Activated naive CD8-positive, alpha-beta T cell treated with anti-CD3 and anti-CD28 coated beads for 36 hours (primary cell): ENCODE measurements around the gene CTXND1. TPM values are rescaled to one million over a fixed set of nuclear protein-coding genes. Genes with fewer than 3 reads are reported as not detected.
A peak's percentile ranks its signal among the peaks of the same experiment; 100 is the strongest.
"Not testable (repeated sequence)": the region's sequence is repeated elsewhere in the genome, so short reads cannot be mapped to it uniquely, and the experiment has no call there.

Source experiments
- DNase-seq: peaks from one replicate; pipeline ENCODE4 v3.0.0; 2021
- H3K27ac Mint-ChIP-seq: one replicate; pipeline ENCODE4 v1.8.0; 2022; ENCODE audit warnings: mild to moderate bottlenecking, moderate library complexity, mixed read lengths
- H3K27me3 Mint-ChIP-seq: one replicate; pipeline ENCODE4 v1.8.0; 2022; ENCODE audit warnings: mild to moderate bottlenecking, mixed read lengths
- H3K36me3 Mint-ChIP-seq: one replicate; pipeline ENCODE4 v1.8.0; 2021; ENCODE audit warnings: mild to moderate bottlenecking, mixed read lengths
- H3K4me1 Mint-ChIP-seq: one replicate; pipeline ENCODE4 v1.8.0; 2021; ENCODE audit warnings: mixed read lengths
- H3K4me3 Mint-ChIP-seq: one replicate; pipeline ENCODE4 v1.8.0; 2022; ENCODE audit warnings: mild to moderate bottlenecking, moderate library complexity, mixed read lengths
- H3K9me3 Mint-ChIP-seq: one replicate; pipeline ENCODE4 v1.8.0; 2022; ENCODE audit warnings: mixed read lengths
- total RNA-seq, 2 experiments: library from RNA; stranded (reverse); gene quantifications; one replicate each; pipeline ENCODE4 v1.2.3, GENCODE V29; 2021

The CTXND1 gene
- total RNA-seq, 2 experiments from 2014 or later, result not detected

DNA sequence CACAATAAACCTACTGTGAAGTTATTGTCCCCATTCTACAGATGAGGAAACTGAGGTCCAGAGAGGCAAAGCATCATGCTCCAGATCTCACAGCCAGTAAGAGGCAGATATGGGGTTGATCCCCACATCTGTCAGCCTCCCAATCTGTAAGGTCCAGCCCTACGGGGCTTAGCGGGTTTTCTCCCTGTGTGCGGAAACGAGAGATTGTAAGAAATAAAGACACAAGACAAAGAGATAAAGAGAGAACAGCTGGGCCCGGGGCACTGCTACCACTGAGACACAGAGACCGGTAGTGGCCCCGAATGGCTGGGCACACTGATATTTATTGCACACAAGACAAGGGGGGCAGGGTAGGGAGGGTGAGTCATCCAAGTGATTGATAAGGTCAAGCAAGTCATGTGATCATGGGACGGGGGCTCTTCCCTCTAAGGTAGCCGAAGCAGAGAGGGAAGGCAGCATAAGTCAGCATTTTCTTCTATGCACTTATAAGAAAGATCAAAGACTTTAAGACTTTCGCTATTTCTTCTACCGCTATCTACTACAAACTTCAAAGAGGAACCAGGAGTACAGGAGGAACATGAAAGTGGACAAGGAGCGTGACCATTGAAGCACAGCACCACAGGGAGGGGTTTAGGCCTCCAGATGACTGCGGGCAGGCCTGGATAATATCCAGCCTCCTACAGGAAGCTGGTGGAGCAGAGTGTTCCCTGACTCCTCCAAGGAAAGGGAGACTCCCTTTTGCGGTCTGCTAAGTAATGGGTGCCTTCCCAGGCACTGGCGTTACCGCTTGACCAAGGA is 96.4 kb downstream of the CTXND1 start:
- peaks cover 33% of the 10 kb centered on the region for H3K36me3 Mint-ChIP-seq

DNA sequence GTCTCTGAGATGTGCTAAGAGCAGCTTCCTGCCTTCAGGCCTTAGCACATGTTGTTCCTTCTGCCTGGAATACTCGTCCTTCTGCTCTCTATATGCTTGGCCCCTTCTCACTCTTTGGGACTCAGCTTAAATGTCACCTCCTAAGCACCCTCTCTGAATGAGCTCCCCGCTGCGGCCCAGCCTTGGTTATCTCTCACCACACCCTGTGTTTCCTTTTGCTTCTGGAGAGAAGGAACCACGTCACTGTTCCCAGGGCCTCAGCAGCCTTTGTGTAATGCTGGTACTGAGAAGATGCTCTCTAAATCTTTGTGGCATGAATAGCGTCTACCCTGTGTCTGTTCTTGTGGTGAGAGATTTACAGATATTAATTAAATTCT is 97.0 kb downstream of the CTXND1 start:
- Mint-ChIP-seq H3K4me3 (peak overlapping the region; percentile 15), H3K27ac (no peak overlapping the region), H3K27me3 (no peaks in the 10 kb centered on the region), H3K4me1 (peaks cover 31% of the 10 kb centered on the region), H3K9me3 (no peaks in the 10 kb centered on the region), H3K36me3 (peaks cover 28% of the 10 kb centered on the region)
- DNase-seq, result no peak

More for the DNA sequence above, 96.4 kb downstream of the CTXND1 start:
- not testable (repeated sequence) for H3K4me3 Mint-ChIP-seq, DNase-seq, H3K27ac Mint-ChIP-seq, H3K27me3 Mint-ChIP-seq, H3K9me3 Mint-ChIP-seq
- H3K4me1 Mint-ChIP-seq, result peaks cover 36% of the 10 kb centered on the region

DNA sequence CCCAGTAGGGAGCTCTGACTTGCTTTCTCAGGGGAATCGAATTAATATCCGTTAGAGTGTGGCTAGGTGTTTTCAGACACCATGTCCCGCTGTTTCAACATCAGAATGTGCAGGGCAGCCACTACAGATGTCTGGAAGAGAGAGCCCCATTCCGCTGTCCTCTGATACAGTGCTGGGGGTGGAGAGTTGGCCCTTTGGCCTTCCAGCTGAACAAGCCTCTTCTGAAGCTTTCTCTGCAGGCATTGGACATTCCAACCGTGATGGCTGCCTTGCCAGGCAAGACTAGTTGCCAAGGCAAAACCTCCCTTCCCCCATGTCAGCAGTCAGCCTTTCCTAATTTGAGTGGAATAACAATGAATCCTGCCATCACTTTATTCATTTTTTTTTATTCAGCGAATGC is 97.7 kb downstream of the CTXND1 start:
- peaks cover 22% of the 10 kb centered on the region for H3K36me3 Mint-ChIP-seq
- peak overlapping the region; percentile 92 for H3K4me3 Mint-ChIP-seq
- H3K27me3 Mint-ChIP-seq, result no peaks in the 10 kb centered on the region
- H3K4me1 Mint-ChIP-seq, result peaks cover 26% of the 10 kb centered on the region
- H3K9me3 Mint-ChIP-seq, result no peaks in the 10 kb centered on the region
- no peak for DNase-seq
- no peak overlapping the region for H3K27ac Mint-ChIP-seq

DNA sequence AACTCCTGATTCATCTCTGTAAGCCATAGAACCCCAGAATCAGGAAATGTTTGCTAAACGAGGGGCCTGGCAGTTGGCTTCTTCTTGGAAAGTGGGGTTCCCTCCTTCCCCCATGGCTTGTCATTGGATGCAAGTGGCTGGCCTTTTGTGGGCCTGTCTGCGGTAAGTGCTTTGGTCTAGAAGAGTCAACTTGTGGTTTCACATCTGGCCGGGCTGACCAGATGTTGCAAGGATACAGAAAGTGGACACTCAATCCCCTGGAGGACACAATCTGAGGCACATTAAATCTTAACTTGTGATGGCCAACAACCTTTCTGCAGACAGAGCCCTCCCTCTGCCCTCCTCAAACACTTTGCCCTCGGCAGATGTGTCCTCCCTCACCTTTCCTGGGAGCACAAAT is 98.1 kb downstream of the CTXND1 start:
- Mint-ChIP-seq H3K27me3 (no peaks in the 10 kb centered on the region), H3K4me1 (peaks cover 26% of the 10 kb centered on the region), H3K27ac (no peak overlapping the region), H3K9me3 (no peaks in the 10 kb centered on the region), H3K36me3 (peaks cover 19% of the 10 kb centered on the region), H3K4me3 (peak overlapping the region; percentile 92)
- no peak for DNase-seq

DNA sequence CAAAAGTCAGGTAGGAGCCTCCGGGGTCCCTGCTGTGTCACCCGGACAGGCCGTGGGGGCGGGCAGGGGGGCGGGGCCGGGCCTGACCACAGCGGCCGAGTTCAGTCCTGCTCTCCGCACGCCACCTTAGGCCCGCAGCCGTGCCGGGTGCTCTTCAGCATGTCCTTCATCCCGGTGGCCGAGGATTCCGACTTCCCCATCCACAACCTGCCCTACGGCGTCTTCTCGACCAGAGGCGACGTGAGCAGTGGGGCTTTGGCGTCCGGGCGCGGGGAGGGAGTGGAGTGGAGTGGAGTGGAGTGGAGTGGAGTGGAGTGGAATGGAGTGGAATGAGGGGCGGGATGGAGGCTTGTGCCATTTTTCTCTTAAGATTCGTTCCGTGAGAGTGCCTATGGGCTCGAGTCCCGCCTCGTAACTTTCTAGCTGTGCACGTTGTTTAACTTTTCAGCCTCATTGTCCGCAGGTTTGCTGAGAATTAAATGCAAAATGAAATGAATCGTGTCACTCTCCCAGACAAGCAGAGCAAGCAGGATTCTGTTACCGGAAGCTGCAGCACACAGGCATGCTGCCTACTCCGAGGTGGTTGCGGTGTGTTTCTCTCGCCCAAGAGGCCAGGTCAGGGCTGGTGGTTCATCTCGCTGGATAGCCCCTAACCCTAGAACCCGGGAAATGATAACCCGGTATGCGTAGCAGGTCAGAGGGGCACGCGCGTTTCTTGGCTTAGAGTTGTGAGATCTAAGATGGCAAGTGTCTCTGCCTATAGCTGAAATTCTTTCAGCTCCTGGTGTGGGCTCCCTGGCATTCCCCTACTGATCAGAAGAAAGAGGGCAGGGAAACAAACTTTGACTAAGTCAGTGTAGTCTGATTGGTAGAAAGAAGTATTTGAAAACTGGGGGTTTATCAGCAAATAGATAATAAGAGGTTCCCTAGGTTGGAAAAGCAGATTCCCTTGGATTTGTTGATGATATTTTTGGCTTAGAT is 98.8 kb downstream of the CTXND1 start, which contains the start of gene FAH:
Gene FAH, plus strand, starts transcription at position 104 of the 981 bp plus-strand sequence. Its CDS starts 56 bp downstream, at position 160.
- H3K4me1 Mint-ChIP-seq, result peaks cover 26% of the 10 kb centered on the region
- no peaks in the 10 kb centered on the region for H3K27me3 Mint-ChIP-seq
- DNase-seq, result peak; percentile 51
- H3K36me3 Mint-ChIP-seq, result peaks cover 16% of the 10 kb centered on the region
- H3K9me3 Mint-ChIP-seq, result no peaks in the 10 kb centered on the region
- peak within 1 kb of the TSS; percentile 92 for H3K4me3 Mint-ChIP-seq
- H3K27ac Mint-ChIP-seq, result peak within 1 kb of the TSS; percentile 91

DNA sequence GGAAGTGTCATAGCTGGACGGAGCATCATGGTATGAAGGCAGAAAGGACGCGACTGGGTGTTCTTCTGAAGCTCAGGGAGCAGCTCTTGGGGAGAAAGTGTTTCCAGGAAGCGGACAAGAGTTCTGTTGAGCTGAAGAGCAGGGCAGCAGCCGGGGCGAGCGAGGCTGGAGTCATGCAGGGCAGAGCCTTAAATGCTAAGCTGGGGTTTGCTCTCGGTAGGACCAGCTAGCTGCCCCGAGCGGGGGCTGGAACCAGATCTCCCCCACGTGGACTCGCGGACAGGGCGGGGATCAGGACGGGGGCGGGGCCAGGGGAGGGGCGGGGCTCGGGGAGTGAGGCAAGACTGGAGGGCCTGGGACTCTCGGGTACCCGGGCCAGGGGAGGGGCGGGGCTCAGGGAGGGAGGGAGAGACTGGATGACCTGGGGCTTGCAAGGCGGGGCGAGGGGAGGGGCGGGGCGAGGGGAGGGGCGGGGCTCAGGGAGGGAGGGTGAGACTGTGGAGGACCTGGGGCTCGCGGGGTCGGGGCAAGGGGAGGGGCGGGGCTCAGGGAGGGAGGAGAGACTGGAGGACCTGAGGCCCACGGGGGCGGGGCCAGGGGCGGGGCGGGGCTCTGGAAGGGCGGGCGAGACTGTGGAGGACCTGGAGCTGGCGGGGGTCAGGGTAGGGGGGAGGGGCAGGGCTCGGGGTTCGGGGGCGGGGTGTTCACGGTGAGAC is 99.7 kb downstream of the CTXND1 start:
- Mint-ChIP-seq H3K27me3 (no peaks in the 10 kb centered on the region), H3K4me1 (peaks cover 26% of the 10 kb centered on the region), H3K27ac (peak overlapping the region; percentile 91), H3K9me3 (no peaks in the 10 kb centered on the region), H3K4me3 (peak overlapping the region; percentile 92), H3K36me3 (peaks cover 16% of the 10 kb centered on the region)
- peak; percentile 83 for DNase-seq

DNA sequence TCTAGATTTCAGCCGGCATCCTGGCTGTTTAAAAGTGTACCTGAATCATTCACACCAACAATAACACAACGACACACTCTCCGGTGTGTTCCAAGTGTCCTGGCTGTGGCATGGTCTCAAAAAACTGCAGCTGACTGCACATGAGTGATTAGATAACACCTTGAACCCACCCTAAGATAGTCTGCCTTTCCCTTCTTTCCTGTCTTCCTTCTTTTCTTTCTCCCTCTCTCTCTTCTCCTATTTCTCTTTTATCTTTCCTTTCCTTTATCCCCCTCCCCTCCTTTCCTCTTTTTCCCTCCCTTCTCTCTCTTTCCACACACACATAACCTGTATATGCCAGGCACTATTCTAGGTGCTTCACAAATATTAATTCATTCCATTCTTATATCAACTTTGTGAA is 100.4 kb downstream of the CTXND1 start:
- Mint-ChIP-seq H3K36me3 (peaks cover 16% of the 10 kb centered on the region), H3K4me1 (peaks cover 26% of the 10 kb centered on the region), H3K4me3 (peak overlapping the region; percentile 81), H3K9me3 (no peaks in the 10 kb centered on the region), H3K27me3 (no peaks in the 10 kb centered on the region), H3K27ac (peak overlapping the region; percentile 77)
- no peak for DNase-seq

DNA sequence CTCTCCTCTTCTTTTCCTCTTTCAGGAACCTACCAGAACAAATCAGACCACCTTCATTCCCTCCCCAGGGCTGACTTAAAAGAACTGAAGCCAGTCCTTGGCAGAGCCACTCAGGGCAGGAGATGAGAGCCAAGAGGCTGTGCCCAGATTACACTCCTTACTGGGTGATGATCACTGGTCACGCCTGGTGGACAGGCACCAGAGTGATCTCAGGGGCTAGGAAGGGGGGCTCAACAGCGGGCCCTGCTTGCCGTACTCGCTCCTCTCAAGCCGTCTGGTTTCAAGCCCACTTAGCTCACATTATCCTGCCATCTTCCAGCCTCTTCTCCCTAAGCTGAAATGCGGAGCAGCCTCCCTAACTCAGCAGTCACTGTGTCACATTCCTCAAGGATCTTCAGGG is 100.9 kb downstream of the CTXND1 start:
- Mint-ChIP-seq H3K4me3 (no peak overlapping the region), H3K4me1 (peaks cover 26% of the 10 kb centered on the region), H3K27me3 (no peaks in the 10 kb centered on the region), H3K9me3 (peaks cover 3% of the 10 kb centered on the region), H3K27ac (no peak overlapping the region), H3K36me3 (peaks cover 16% of the 10 kb centered on the region)
- DNase-seq, result no peak

Other genes starting within 250 kb of the CTXND1 start
- 10 to 100 TPM; 25.5 to 28.7 TPM for gene ZFAND6, start 192.5 kb downstream of the CTXND1 start, total RNA-seq
- gene FAH, start 99.2 kb downstream of the CTXND1 start, total RNA-seq, result 10 to 100 TPM; 45.0 to 49.0 TPM
- not detected for gene ARNT2, start 152.2 kb upstream of the CTXND1 start, total RNA-seq